Measurements from ENCODE around the gene PRSS48.

- TF ChIP-seq CTCF (IDR thresholded peaks at IDR 0.05; ENCODE audit: low read depth, low read length), result no peak
- no peak for TF ChIP-seq EZH2phosphoT487 (IDR thresholded peaks at IDR 0.05; ENCODE audit: low read depth)
Observed at GRCh38 chr4:151267822-151268535, 9.0 kb upstream of the PRSS48 start.

Data from OCI-LY3 (cell line).